Suprapubic skin (tissue), 4 donors: ENCODE measurements around the gene UQCRH.

Experiments used
- CTCF ChIP-seq, 2 donors: fragments of 200-600 bp in 1 of 2; fragments of 450-650 bp in 1 of 2; sonication (generic) in 1 of 2; IDR thresholded peaks; one replicate each; pipeline ENCODE4 v1.5.1; 2016 to 2019; ENCODE audit warnings: antibody characterized with exemption in 2 of 2, mild to moderate bottlenecking in 1 of 2, moderate library complexity in 1 of 2
- EP300 ChIP-seq: sonication (generic); formaldehyde crosslinking; IDR thresholded peaks from one replicate; pipeline ENCODE4 v1.6.1; 2017; ENCODE audit warnings: antibody characterized with exemption
- POLR2A ChIP-seq, 2 donors: fragments of 450-650 bp; IDR thresholded peaks; one replicate each; pipeline ENCODE4 v1.6.1; 2017; ENCODE audit warnings: antibody characterized with exemption in 2 of 2, mild to moderate bottlenecking in 2 of 2, moderate library complexity in 2 of 2
- POLR2AphosphoS5 ChIP-seq, 3 donors: sonication (generic); formaldehyde crosslinking; IDR thresholded peaks; one replicate each; pipeline ENCODE4 v1.6.1; 2017; ENCODE audit warnings: antibody characterized with exemption in 3 of 3

- no peak for TF ChIP-seq CTCF (IDR thresholded peaks at IDR 0.05)
- no peak for TF ChIP-seq POLR2AphosphoS5 (IDR thresholded peaks at IDR 0.05)
- no peak for TF ChIP-seq EP300
- TF ChIP-seq POLR2A (IDR thresholded peaks at IDR 0.05) = no peak
Observed at GRCh38 chr1:46277658-46278373, 25.7 kb upstream of the UQCRH start.
